ENCODE data around the gene CRADD. TPM values are rescaled to one million over a fixed set of nuclear protein-coding genes. Genes with fewer than 3 reads are reported as not detected.

The CRADD gene
- total RNA-seq, 2 experiments from 2014 or later, result 7.0 to 11.3 TPM

DNA sequence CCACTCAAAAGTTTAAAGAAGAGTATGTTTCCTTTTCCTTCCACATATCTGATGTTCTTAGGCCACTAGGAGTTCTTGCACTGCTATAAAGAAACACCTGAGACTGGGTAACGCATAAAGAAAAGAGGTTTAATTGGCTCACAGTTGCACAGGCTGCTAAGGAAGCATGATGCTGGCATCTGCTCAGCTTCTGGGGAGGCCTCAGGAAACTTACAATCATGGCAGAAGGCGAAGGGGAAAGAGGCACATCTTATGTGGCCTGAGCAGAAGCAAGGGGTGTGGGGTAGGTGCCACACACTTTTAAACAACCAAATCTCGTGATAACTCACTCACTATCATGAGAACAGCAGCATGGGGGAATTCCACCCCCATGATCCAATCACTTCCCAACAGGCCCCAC lies 7.7 kb upstream of the CRADD start:
- POLR2A ChIA-PET, result no interaction called here
- peaks cover 11% of the 10 kb centered on the region for H3K9me3 Mint-ChIP-seq
- CTCF ChIA-PET, result no interaction called here
- H3K4me3 Mint-ChIP-seq, result no peak overlapping the region
- no peak for ATAC-seq
- peaks cover 15% of the 10 kb centered on the region for H3K4me1 Mint-ChIP-seq (ENCODE audit: low read depth)
- H3K27me3 Mint-ChIP-seq, result peaks cover 10% of the 10 kb centered on the region
- no peak for DNase-seq
- no peak overlapping the region for H3K27ac Mint-ChIP-seq
- TF ChIP-seq, protein P1, sequence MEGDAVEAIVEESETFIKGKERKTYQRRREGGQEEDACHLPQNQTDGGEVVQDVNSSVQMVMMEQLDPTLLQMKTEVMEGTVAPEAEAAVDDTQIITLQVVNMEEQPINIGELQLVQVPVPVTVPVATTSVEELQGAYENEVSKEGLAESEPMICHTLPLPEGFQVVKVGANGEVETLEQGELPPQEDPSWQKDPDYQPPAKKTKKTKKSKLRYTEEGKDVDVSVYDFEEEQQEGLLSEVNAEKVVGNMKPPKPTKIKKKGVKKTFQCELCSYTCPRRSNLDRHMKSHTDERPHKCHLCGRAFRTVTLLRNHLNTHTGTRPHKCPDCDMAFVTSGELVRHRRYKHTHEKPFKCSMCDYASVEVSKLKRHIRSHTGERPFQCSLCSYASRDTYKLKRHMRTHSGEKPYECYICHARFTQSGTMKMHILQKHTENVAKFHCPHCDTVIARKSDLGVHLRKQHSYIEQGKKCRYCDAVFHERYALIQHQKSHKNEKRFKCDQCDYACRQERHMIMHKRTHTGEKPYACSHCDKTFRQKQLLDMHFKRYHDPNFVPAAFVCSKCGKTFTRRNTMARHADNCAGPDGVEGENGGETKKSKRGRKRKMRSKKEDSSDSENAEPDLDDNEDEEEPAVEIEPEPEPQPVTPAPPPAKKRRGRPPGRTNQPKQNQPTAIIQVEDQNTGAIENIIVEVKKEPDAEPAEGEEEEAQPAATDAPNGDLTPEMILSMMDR (IDR thresholded peaks at IDR 0.05), result no peak
- intact Hi-C loops (cut with micrococcal nuclease), result no loop called here
- peaks cover 4% of the 10 kb centered on the region for H3K36me3 Mint-ChIP-seq (ENCODE audit: low read depth)

DNA sequence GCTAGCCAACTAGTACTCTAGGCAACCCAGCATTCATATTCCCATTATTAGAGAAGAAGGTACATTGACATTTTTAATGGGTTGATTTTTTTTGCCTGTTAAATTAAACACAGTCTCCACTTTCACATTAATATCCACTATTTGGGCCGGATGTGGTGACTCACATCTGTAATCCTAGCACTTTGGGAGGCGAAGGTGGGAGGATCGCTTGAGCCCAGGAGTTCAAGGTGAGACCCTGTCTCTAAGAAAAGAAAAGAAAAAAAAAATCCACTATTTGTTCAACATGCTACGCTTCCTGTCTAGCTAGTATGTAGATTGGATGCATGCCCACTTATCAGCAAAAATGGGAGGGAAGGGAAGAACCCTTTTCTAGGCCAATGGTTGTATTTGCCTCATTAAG lies 7.1 kb upstream of the CRADD start:
- peaks cover 11% of the 10 kb centered on the region for H3K9me3 Mint-ChIP-seq
- TF ChIP-seq, protein P1 (IDR thresholded peaks at IDR 0.05), result no peak
- ChIA-PET CTCF (interaction anchor here (2.1 kb wide), 1 partner anchor 432 kb away, joined by 10 read pairs; no protein-coding TSS in a partner anchor), POLR2A (no interaction called here)
- H3K36me3 Mint-ChIP-seq (ENCODE audit: low read depth), result peaks cover 4% of the 10 kb centered on the region
- intact Hi-C loops (cut with micrococcal nuclease), result no loop called here
- peaks cover 10% of the 10 kb centered on the region for H3K27me3 Mint-ChIP-seq
- no peak overlapping the region for H3K4me3 Mint-ChIP-seq
- H3K4me1 Mint-ChIP-seq (ENCODE audit: low read depth), result peaks cover 15% of the 10 kb centered on the region
- H3K27ac Mint-ChIP-seq, result no peak overlapping the region
- ATAC-seq (no peak), DNase-seq (no peak)

DNA sequence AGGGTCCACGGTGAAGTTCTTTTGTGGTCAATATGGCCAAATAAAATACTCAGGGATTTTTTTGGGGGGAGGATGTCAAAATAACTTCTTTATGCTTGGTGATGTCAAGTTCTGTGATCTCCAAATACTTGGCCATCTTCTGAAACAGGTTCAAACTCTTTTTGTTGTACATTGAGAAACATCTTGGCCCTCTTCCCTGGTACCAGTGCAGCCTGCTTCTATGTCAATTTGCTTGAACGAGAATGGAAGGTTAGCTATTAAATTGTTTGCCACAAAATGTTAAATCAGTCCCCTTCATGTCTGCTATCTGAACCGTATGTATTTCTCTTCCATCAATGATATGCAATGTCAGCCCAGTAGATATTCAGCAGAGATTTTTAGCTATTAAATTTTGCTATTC lies 6.1 kb upstream of the CRADD start:
- ChIA-PET POLR2A (no interaction called here), CTCF (interaction anchor here (1.6 to 2.1 kb wide), 2 partner anchors 169 to 431 kb away, joined by 3 to 10 read pairs; no protein-coding TSS in a partner anchor)
- Mint-ChIP-seq H3K27me3 (peaks cover 10% of the 10 kb centered on the region), H3K4me1 (ENCODE audit: low read depth) (peaks cover 15% of the 10 kb centered on the region), H3K4me3 (no peak overlapping the region), H3K9me3 (peaks cover 11% of the 10 kb centered on the region), H3K27ac (no peak overlapping the region), H3K36me3 (ENCODE audit: low read depth) (peaks cover 4% of the 10 kb centered on the region)
- intact Hi-C loops (cut with micrococcal nuclease), result no loop called here
- no peak for DNase-seq
- no peak for ATAC-seq
- TF ChIP-seq, protein P1 (IDR thresholded peaks at IDR 0.05), result no peak

DNA sequence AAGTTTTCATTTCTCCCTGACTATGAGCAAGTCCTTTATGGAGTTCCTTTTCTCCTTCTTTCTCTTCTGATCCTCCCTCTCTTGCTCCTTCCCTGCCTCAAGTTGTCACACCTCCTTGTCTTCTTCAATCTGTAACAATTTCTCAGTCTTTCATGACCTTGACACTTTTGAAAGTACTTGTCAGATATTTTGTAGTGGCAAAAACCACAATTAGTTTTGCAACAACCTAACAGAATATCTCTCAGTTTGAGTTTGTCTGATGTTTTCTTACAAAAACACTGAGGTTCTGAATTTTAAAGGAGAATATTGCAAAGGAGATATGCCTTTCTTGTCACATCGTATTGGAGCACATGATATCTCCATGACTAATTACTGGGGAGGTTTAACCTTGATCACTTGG lies 4.1 kb upstream of the CRADD start:
- Mint-ChIP-seq H3K4me1 (ENCODE audit: low read depth) (peaks cover 29% of the 10 kb centered on the region), H3K36me3 (ENCODE audit: low read depth) (peaks cover 7% of the 10 kb centered on the region), H3K27me3 (peaks cover 10% of the 10 kb centered on the region), H3K9me3 (peaks cover 11% of the 10 kb centered on the region), H3K4me3 (no peak overlapping the region), H3K27ac (no peak overlapping the region)
- POLR2A ChIA-PET, result no interaction called here
- TF ChIP-seq, protein P1 (IDR thresholded peaks at IDR 0.05), result no peak
- CTCF ChIA-PET, result no interaction called here
- intact Hi-C loops (cut with micrococcal nuclease), result no loop called here
- no peak for ATAC-seq
- DNase-seq, result no peak

DNA sequence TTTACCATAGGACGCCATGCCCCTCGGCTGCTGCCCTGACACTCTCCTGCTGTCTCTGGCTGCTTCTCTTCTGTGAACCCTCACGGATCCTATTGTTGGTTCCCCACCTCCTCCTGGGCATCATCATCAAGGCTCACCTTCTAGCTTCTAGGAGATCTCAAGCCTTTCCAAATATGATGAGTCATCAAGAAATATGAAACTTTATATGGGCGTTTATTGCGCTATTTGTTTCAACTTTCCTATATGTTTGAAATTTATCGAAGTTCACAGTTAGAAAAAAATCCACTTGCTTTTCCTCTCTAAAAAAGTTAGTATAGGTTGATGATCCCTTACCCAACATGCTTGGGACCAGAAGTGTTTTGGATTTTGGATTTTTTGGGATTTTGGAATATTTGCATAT lies 2.8 kb upstream of the CRADD start:
- ChIA-PET POLR2A (no interaction called here), CTCF (no interaction called here)
- Mint-ChIP-seq H3K27me3 (peaks cover 10% of the 10 kb centered on the region), H3K36me3 (ENCODE audit: low read depth) (peaks cover 9% of the 10 kb centered on the region), H3K9me3 (peaks cover 2% of the 10 kb centered on the region), H3K4me3 (no peak overlapping the region), H3K27ac (no peak overlapping the region), H3K4me1 (ENCODE audit: low read depth) (peaks cover 27% of the 10 kb centered on the region)
- intact Hi-C loops (cut with micrococcal nuclease), result no loop called here
- TF ChIP-seq, protein P1 (IDR thresholded peaks at IDR 0.05), result no peak
- ATAC-seq (no peak), DNase-seq (no peak)
